HepG2 (cell line): Measurements from ENCODE around the gene SLC26A5. TPM values are rescaled to one million over a fixed set of nuclear protein-coding genes. Genes with fewer than 3 reads are reported as not detected.

Experiments used
- ATAC-seq: fragments of 200-7000 bp; cut with Tn5 transposase; 3 replicates; pipeline ENCODE4 v1.9.1; 2020; ENCODE audit warnings: mild to moderate bottlenecking, moderate library complexity
- BruUV-seq: library from RNA; stranded (reverse); fragments of 400-500 nt; replicated peaks from 2 replicates; lab custom pipeline; 2021; lab: Mats Ljungman, UMichigan
- CTCF ChIA-PET: fragments of 300-600 bp; formaldehyde crosslinking; extraction: SDS; loops from one replicate; lab custom pipeline; 2021; ENCODE audit warnings: low total read pairs, inconsistent platforms, low intra/inter-chr PET ratio; lab: Yijun Ruan, JAX
- POLR2A ChIA-PET: fragments of 350-600 bp; sonication (Branson Sonifier 250); formaldehyde crosslinking; loops from one replicate; lab custom pipeline; 2020; ENCODE audit warnings: antibody characterized with exemption, inconsistent platforms; lab: Yijun Ruan, JAX
- DNase-seq: peaks from one replicate; pipeline ENCODE4 v3.0.0-alpha.2; 2015; ENCODE audit warnings: low spot score
- FAIRE-seq: peaks from 3 replicates; lab custom pipeline; 2011; peaks lifted over from hg19 to GRCh38; lab: Jason Lieb, UNC
- H2AFZ ChIP-seq: one replicate; pipeline ENCODE4 v1.6.1; 2011; ENCODE audit warnings: low read length, inconsistent platforms
- H3K27ac ChIP-seq: fragments of 300-600 bp; 3 replicates; pipeline ENCODE4 v1.8.0; 2011; ENCODE audit warnings: mixed run types, mild to moderate bottlenecking, mixed read lengths, low read length, inconsistent platforms; ENCODE audit not compliant: insufficient read depth; ENCODE audit errors: extremely low read length
- H3K27me3 ChIP-seq, 2 experiments: fragments of 200-600 bp in 1 of 2; 2 replicates in 1 of 2; 3 replicates in 1 of 2; pipeline versions ENCODE4 v1.6.0 to v1.8.0; 2011; ENCODE audit warnings: low read length in 2 of 2, mild to moderate bottlenecking in 2 of 2, moderate library complexity in 2 of 2, inconsistent platforms in 1 of 2; ENCODE audit not compliant: insufficient read depth in 2 of 2, control insufficient read depth in 1 of 2
- H3K36me3 ChIP-seq, 2 experiments: fragments of 200-600 bp in 1 of 2; replicated peaks in 1 of 2; 2 replicates in 1 of 2; 3 replicates in 1 of 2; pipeline versions ENCODE4 v1.5.1 to v1.8.0; 2011; ENCODE audit warnings: low read length in 2 of 2, inconsistent platforms in 1 of 2; ENCODE audit not compliant: insufficient read depth in 2 of 2, control insufficient read depth in 1 of 2
- H3K4me1 ChIP-seq: 2 replicates; pipeline ENCODE4 v1.5.1; 2012; ENCODE audit warnings: low read length, inconsistent platforms; ENCODE audit not compliant: insufficient read depth
- H3K4me2 ChIP-seq: 2 replicates; pipeline ENCODE4 v1.6.0; 2011; ENCODE audit warnings: low read depth, low read length, inconsistent platforms
- H3K4me3 ChIP-seq, 3 experiments: fragments of 200-600 bp in 1 of 3; sonication (generic), shearing (Covaris generic) in 1 of 3; replicated peaks in 1 of 3; 2 replicates each; pipeline ENCODE4 v1.5.1; 2011 to 2016; ENCODE audit warnings: low read length in 3 of 3, inconsistent platforms in 2 of 3, low read depth in 2 of 3, mild to moderate bottlenecking in 2 of 3, control low read depth in 1 of 3, mixed read lengths in 1 of 3; ENCODE audit not compliant: insufficient read depth in 1 of 3
- H3K79me2 ChIP-seq: one replicate; pipeline ENCODE4 v1.6.1; 2011; ENCODE audit warnings: low read length, inconsistent platforms; ENCODE audit not compliant: insufficient read depth
- H3K9ac ChIP-seq: 2 replicates; pipeline ENCODE4 v1.6.0; 2011; ENCODE audit warnings: mild to moderate bottlenecking, low read depth, low read length, inconsistent platforms; ENCODE audit not compliant: insufficient read depth
- H3K9me3 ChIP-seq: 2 replicates; pipeline ENCODE4 v1.5.1; 2012; ENCODE audit warnings: mild to moderate bottlenecking, low read length
- H4K20me1 ChIP-seq: 2 replicates; pipeline ENCODE4 v1.6.0; 2011; ENCODE audit warnings: inconsistent platforms, mild to moderate bottlenecking, low read length, moderate library complexity; ENCODE audit not compliant: insufficient read depth
- CEBPB ChIP-seq: IDR thresholded peaks from 2 replicates; pipeline ENCODE4 v1.6.1; 2011; ENCODE audit warnings: low read depth, low read length, improper control_type of control experiment, borderline replicate concordance
- CHCHD3 ChIP-seq: sonication (generic); formaldehyde crosslinking; IDR thresholded peaks from 2 replicates; pipeline ENCODE4 v1.8.0; 2022; ENCODE audit warnings: mild to moderate bottlenecking, missing genetic modification reagents, moderate library complexity
- FOXA1 ChIP-seq, 2 experiments: fragments of 450-650 bp in 1 of 2; sonication (generic) in 1 of 2; formaldehyde crosslinking in 1 of 2; IDR thresholded peaks; 2 replicates each; pipeline versions ENCODE4 v1.4.0 to v1.6.1; 2016 to 2020; ENCODE audit warnings: missing genetic modification reagents in 1 of 2
- HNRNPLL ChIP-seq: fragments of 200-400 bp; formaldehyde crosslinking; IDR thresholded peaks from 2 replicates; pipeline ENCODE4 v1.6.1; 2017; ENCODE audit warnings: mild to moderate bottlenecking, low read depth, low read length; ENCODE audit not compliant: poor library complexity, severe bottlenecking
- MEIS2 ChIP-seq: sonication (generic); formaldehyde crosslinking; IDR thresholded peaks from 2 replicates; pipeline ENCODE4 v1.9.0; 2021; ENCODE audit warnings: mild to moderate bottlenecking, missing genetic modification reagents
- MIER2 ChIP-seq: IDR thresholded peaks from 2 replicates; pipeline ENCODE4 v1.6.1; 2016; ENCODE audit warnings: missing biosample characterization, missing genetic modification reagents
- MZF1 ChIP-seq: sonication (generic); formaldehyde crosslinking; IDR thresholded peaks from 2 replicates; pipeline ENCODE4 v1.8.1; 2023; ENCODE audit warnings: mild to moderate bottlenecking, missing genetic modification reagents, borderline replicate concordance
- NFATC3 ChIP-seq: sonication (generic); formaldehyde crosslinking; IDR thresholded peaks from 2 replicates; pipeline ENCODE4 v1.5.1; 2020; ENCODE audit warnings: mild to moderate bottlenecking, missing genetic modification reagents
- ZNF296 ChIP-seq: sonication (generic); formaldehyde crosslinking; conservative IDR thresholded peaks from 2 replicates; pipeline ENCODE4 v1.5.0; 2020; ENCODE audit warnings: mild to moderate bottlenecking, missing genetic modification reagents
- ZNF317 ChIP-seq: sonication (generic); formaldehyde crosslinking; IDR thresholded peaks from 2 replicates; pipeline ENCODE4 v1.5.0; 2020; ENCODE audit warnings: mild to moderate bottlenecking, missing genetic modification reagents
- ZNF496 ChIP-seq: sonication (generic); formaldehyde crosslinking; IDR thresholded peaks from 2 replicates; pipeline ENCODE4 v1.8.1; 2023; ENCODE audit warnings: mild to moderate bottlenecking, moderate library complexity, missing genetic modification reagents; ENCODE audit not compliant: insufficient replicate concordance
- ZNF569 ChIP-seq: sonication (generic); formaldehyde crosslinking; IDR thresholded peaks from 2 replicates; pipeline ENCODE4 v1.5.0; 2020; ENCODE audit warnings: mild to moderate bottlenecking, missing genetic modification reagents, moderate library complexity, borderline replicate concordance
- ZNF672 ChIP-seq: sonication (generic); formaldehyde crosslinking; IDR thresholded peaks from 2 replicates; pipeline ENCODE4 v1.8.1; 2022; ENCODE audit warnings: missing genetic modification reagents
- ZNF75D ChIP-seq: sonication (generic); formaldehyde crosslinking; IDR thresholded peaks from 2 replicates; pipeline ENCODE4 v1.8.1; 2023; ENCODE audit warnings: missing genetic modification reagents, mild to moderate bottlenecking, borderline replicate concordance
- ZNF788 ChIP-seq: sonication (generic); formaldehyde crosslinking; IDR thresholded peaks from 2 replicates; pipeline ENCODE4 v1.5.0; 2020; ENCODE audit warnings: mild to moderate bottlenecking, missing genetic modification reagents, borderline replicate concordance
- ZSCAN21 ChIP-seq: sonication (generic); formaldehyde crosslinking; IDR thresholded peaks from 2 replicates; pipeline ENCODE4 v1.8.0; 2022; ENCODE audit warnings: mild to moderate bottlenecking, missing genetic modification reagents, moderate library complexity, borderline replicate concordance
- WGBS: methylation state at CpG from one replicate; pipeline ENCODE4 v1.1.6; 2017; ENCODE audit warnings: low lambda C conversion rate; 5-methylcytosine and 5-hydroxymethylcytosine counted together
- in situ Hi-C: cut with HindIII; loops from 2 replicates; pipeline ENCODE4 v1.10.0; 2017; ENCODE audit warnings: low pct_unique_long_range_greater_than_20kb; ENCODE audit not compliant: extremely low pct_ligation_motif_present
- intact Hi-C: fragments of 100-400 bp; cut with micrococcal nuclease; formaldehyde crosslinking; loops from one replicate; pipeline ENCODE4 v1.10.0; 2022; ENCODE audit not compliant: unreplicated experiment
- polyA plus RNA-seq, 8 experiments: library from polyadenylated mRNA; depleted of rRNA in 3 of 8; stranded (reverse) in 7 of 8; unstranded in 1 of 8; fragments of >200 nt; fragmentation: Illumina TruSeq in 4 of 8; extraction: Trizol in 4 of 8; gene quantifications; 2 replicates each; pipeline versions ENCODE4 v1.2.1 to v1.2.3, GENCODE V29; 2011 to 2016; ENCODE audit warnings: low read depth in 4 of 8, missing spikeins in 1 of 8, mixed read lengths in 1 of 8; ENCODE audit not compliant: insufficient read depth in 1 of 8
- total RNA-seq, 5 experiments: library from RNA; depleted of rRNA; stranded (reverse); fragments of >200 nt; fragmentation: Illumina TruSeq; extraction: Trizol; gene quantifications; 2 replicates each; pipeline ENCODE4 v1.2.3, GENCODE V29; 2016; ENCODE audit warnings: low read depth in 1 of 5
- TF ChIP-seq, protein P1 (sequence below): sonication (generic); formaldehyde crosslinking; IDR thresholded peaks from 2 replicates; pipeline ENCODE4 v1.4.0; 2020; ENCODE audit warnings: mild to moderate bottlenecking, missing genetic modification reagents
- TF ChIP-seq, protein P2 (sequence below): sonication (generic); formaldehyde crosslinking; IDR thresholded peaks from 2 replicates; pipeline ENCODE4 v1.4.0; 2020; ENCODE audit warnings: missing genetic modification reagents

Gene SLC26A5
- total and polyA plus RNA-seq, 2 of the 13 experiments (the other 11 are each of a cell fraction or from before 2014, with no cell fraction given), result 0.08 to 0.11 TPM

DNA sequence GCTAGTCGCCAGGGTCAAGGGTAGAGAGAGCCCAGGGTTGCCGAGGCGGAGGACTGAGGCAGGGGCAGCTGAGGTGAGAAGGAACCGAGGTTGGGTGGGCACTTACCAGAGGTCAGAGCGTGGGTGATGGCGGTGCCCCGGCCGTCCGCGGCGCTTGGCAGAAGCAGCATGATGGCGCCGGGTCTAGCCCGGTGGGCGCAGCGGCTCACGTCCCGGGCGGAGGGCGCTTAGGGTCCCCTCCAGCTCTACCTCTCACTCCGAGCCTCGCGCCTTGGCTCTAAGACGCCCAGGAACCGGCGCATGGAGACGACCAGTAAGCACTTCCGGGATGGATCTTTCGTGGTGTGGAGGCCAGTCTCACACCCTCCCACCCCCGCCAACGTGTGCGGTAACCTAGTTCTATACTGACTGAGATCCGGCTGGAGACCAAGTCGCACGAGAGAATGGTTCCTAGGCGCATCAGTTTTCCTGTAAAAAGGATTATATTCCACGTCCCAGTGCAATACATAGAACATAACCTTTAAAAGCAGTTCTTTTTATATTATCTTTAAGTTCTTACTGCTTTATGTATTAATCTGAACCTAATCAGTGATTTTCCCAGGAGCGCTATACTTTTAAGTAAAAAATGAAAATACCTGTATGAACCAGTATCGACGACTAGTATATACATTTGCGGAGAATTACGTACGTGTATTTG lies 101.4 kb downstream of the SLC26A5 start, which contains the start of gene DNAJC2:
TSS of gene DNAJC2 (minus strand) at position 315 of the 697 bp plus-strand sequence. CDS start at position 170, 145 bp downstream.
- FAIRE-seq (peak; percentile 72), ATAC-seq (peak; percentile 92), DNase-seq (peak; percentile 87)
- Histone ChIP-seq H3K4me1 (peaks cover 48% of the 10 kb centered on the region), H3K4me3 (peak within 1 kb of the TSS; percentile 75 to 92 (median 86)), H3K36me3 (peaks cover 2 to 22% of the 10 kb centered on the region in 2 experiments; a peak in 4 of 5 replicates), H2AFZ (peak within 1 kb of the TSS; percentile 100), H3K4me2 (peak within 1 kb of the TSS; percentile 85), H3K27me3 (no peaks in the 10 kb centered on the region; a peak in 1 of 5 replicates), H3K9me3 (no peaks in the 10 kb centered on the region), H3K9ac (peak within 1 kb of the TSS; percentile 92), H4K20me1 (peaks cover 7% of the 10 kb centered on the region; the same call in 1 of the 2 replicates), H3K27ac (peak within 1 kb of the TSS; percentile 82), H3K79me2 (peaks cover 67% of the 10 kb centered on the region)
- WGBS, result 9% methylated on average over 23 of the region's 43 CpGs
- in situ Hi-C loops, result loop anchor here (10.0 kb wide), 1 partner anchor 60 kb away; no protein-coding TSS in a partner anchor
- no TSS peak for BruUV-seq
- intact Hi-C loops, result loop anchor here (2.0 to 5.0 kb wide), 3 partner anchors 43 to 62 kb away; partner anchors contain the start of gene PMPCB
- CTCF ChIA-PET, result no interaction called here
- POLR2A ChIA-PET, result interaction anchor here (1.5 kb wide), 1 partner anchor 61 kb away, joined by 6 read pairs; no protein-coding TSS in a partner anchor
- peak; percentile 71; the same call in 1 of the 2 replicates for TF ChIP-seq ZNF788 (CRISPR knock-in tag)
- TF ChIP-seq HNRNPLL, result peak; percentile 41
- TF ChIP-seq CEBPB, result no peak
- peak; percentile 72; the same call in 1 of the 2 replicates for TF ChIP-seq CHCHD3 (CRISPR knock-in tag)
- peak; percentile 85 for TF ChIP-seq ZSCAN21 (CRISPR knock-in tag)
- no peak for TF ChIP-seq FOXA1 (IDR thresholded peaks at IDR 0.05)
- no peak for TF ChIP-seq FOXA1 (CRISPR knock-in tag; IDR thresholded peaks at IDR 0.05)
- TF ChIP-seq, protein P1, sequence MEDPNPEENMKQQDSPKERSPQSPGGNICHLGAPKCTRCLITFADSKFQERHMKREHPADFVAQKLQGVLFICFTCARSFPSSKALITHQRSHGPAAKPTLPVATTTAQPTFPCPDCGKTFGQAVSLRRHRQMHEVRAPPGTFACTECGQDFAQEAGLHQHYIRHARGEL (CRISPR knock-in tag), result no peak
- TF ChIP-seq MZF1 (CRISPR knock-in tag), result no peak
- TF ChIP-seq NFATC3 (CRISPR knock-in tag), result no peak
- TF ChIP-seq ZNF296 (CRISPR knock-in tag), result no peak
- TF ChIP-seq ZNF496 (CRISPR knock-in tag), result no peak
- peak; percentile 70 for TF ChIP-seq MEIS2
- peak; percentile 58; the same call in 1 of the 2 replicates for TF ChIP-seq MIER2 (CRISPR knock-in tag)
- TF ChIP-seq ZNF75D (CRISPR knock-in tag), result no peak
- TF ChIP-seq, protein P2, sequence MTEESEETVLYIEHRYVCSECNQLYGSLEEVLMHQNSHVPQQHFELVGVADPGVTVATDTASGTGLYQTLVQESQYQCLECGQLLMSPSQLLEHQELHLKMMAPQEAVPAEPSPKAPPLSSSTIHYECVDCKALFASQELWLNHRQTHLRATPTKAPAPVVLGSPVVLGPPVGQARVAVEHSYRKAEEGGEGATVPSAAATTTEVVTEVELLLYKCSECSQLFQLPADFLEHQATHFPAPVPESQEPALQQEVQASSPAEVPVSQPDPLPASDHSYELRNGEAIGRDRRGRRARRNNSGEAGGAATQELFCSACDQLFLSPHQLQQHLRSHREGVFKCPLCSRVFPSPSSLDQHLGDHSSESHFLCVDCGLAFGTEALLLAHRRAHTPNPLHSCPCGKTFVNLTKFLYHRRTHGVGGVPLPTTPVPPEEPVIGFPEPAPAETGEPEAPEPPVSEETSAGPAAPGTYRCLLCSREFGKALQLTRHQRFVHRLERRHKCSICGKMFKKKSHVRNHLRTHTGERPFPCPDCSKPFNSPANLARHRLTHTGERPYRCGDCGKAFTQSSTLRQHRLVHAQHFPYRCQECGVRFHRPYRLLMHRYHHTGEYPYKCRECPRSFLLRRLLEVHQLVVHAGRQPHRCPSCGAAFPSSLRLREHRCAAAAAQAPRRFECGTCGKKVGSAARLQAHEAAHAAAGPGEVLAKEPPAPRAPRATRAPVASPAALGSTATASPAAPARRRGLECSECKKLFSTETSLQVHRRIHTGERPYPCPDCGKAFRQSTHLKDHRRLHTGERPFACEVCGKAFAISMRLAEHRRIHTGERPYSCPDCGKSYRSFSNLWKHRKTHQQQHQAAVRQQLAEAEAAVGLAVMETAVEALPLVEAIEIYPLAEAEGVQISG (CRISPR knock-in tag), result peak; percentile 94
- no peak for TF ChIP-seq ZNF672
- TF ChIP-seq ZNF317 (CRISPR knock-in tag), result no peak
- TF ChIP-seq ZNF569, result no peak
